ENCODE data around the gene C4B.
"Not testable (repeated sequence)": the region's sequence is repeated elsewhere in the genome, so short reads cannot be mapped to it uniquely, and the experiment has no call there.

C4B gene

GRCh38 chr6:31981744-31982143 lies 32.9 kb upstream of the C4B start, which contains the start of gene C4A:
Gene C4A (plus strand): TSS chr6:31982057. CDS start chr6:31982108, 51 bp downstream.
- DNase-seq: not testable (repeated sequence)

DNA sequence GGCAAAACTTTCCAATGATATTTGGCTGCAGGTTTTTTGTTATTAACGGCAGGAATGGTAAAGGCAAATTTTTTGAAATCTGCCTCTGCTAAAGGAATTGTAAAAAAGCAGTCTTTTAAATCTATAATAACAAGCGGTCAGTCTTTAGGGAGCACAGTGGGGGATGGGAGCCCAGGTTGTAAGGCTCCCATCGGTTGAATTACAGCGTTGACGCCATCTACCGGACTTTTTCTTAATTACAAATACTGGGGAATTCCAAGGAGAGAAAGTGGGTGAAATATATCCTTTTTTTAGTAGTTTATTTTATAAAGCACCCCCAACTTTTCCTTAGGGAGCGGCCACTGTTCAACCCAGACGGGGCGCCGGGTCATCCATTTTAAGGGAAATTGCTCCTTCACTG lies 25.2 kb upstream of the C4B start:
- not testable (repeated sequence) for DNase-seq

DNA sequence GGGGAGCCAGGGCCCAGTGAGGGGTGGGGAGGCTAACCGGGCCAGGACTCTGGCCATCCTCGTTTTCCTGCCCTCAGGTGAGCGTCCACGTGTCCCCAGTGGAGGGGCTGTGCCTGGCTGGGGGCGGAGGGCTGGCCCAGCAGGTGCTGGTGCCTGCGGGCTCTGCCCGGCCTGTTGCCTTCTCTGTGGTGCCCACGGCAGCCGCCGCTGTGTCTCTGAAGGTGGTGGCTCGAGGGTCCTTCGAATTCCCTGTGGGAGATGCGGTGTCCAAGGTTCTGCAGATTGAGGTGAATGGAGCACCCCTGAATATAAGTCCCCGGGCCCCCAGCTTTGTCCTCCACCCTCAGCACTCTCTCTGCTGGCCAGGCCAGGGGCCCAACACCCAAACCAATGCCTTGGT lies 20.2 kb upstream of the C4B start:
- DNase-seq: not testable (repeated sequence)

- not testable (repeated sequence) for DNase-seq
These were observed 18.2 kb upstream of the C4B start for GRCh38 chr6:31996385-31996784.

GRCh38 chr6:32002546-32003268 lies 11.9 kb upstream of the C4B start:
- DNase-seq: not testable (repeated sequence)

DNA sequence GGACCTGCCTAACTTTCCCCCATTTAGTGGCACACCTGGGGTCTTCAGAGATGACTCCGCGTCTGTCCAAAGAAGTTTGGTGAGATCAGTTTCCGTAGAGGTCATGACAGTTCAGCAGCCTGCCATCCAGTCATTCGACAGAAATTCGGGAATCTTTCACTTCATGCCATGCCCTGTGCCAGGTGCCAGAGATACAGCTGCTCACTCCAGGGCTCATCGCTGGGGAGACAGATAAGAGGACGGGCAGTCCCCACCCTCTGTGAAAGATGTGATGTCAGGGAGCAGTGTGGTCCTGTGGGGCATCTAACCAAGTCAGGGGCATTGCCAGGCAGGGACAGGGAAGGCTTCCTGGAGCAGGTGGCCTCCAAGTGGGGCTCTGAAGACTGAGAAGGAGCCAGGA lies 11.3 kb upstream of the C4B start:
- not testable (repeated sequence) for DNase-seq

- DNase-seq: not testable (repeated sequence)
These were observed 10.2 kb upstream of the C4B start for GRCh38 chr6:32004393-32004792.

DNA sequence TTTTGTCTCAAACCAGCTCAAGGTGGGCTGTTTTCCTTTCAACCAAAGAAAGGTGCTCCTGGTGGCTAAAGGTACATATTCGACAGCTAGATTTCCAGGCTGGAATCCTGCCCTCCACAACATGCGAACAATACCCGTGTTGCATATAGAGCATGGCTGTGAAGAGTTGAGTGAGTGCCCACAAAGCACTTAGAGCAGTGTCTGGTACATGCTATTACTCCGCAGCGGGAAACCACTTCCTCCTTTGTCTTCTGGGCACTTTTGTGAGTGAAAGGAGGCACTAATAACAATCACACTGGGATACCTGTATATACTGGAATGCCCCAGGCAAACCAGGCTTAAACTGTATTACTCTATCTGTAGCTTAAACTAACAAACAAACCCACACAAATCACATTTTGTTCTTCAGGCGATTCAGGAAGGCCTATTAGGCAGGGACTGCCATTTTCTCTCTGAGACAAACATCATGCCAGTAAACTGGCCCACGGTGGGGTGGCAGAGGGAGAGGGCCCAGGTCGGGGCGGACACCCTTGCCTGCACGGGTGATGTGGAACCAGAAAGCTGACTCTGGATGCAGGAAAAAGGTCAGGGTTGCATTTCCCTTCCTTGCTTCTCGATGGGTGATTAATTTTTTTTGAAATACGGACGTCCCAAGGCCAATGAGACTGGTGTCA lies 9.6 kb upstream of the C4B start:
- DNase-seq: not testable (repeated sequence)

DNA sequence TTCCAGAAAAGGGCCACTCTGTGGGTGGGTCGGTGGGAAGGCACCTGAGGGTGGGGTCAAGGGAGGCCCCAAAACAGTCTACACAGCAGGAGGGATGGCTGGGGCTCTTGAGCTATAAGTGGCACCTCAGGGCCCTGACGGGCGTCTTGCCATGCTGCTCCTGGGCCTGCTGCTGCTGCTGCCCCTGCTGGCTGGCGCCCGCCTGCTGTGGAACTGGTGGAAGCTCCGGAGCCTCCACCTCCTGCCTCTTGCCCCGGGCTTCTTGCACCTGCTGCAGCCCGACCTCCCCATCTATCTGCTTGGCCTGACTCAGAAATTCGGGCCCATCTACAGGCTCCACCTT lies 9.1 kb upstream of the C4B start:
- not testable (repeated sequence) for DNase-seq

- DNase-seq: not testable (repeated sequence)
These were observed 8.5 kb upstream of the C4B start for GRCh38 chr6:32005991-32006529.

- DNase-seq: not testable (repeated sequence)
These were observed 7.5 kb upstream of the C4B start for GRCh38 chr6:32007086-32007485.

- not testable (repeated sequence) for DNase-seq
These were observed 6.6 kb upstream of the C4B start for GRCh38 chr6:32008037-32008436.

DNA sequence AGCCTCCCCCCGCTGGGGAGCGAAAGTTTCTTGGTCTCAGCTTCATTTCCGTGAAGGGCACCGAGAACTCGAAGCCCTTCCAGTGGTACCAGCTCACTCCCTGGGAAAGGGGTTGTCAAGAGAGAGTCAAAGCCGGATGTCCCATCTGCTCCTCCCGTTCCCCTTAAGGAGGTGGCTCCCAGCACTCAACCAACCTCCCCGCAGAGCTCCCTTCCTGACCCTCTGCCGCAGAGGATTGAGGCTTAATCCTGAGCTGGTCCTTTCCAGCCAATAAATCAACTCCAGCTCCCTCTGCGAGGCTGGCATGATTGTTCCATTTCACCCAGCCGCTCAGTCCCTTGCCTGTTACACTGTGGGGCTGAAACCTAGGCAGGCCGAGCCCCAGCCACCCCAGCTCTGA lies 6.0 kb upstream of the C4B start:
- not testable (repeated sequence) for DNase-seq

DNA sequence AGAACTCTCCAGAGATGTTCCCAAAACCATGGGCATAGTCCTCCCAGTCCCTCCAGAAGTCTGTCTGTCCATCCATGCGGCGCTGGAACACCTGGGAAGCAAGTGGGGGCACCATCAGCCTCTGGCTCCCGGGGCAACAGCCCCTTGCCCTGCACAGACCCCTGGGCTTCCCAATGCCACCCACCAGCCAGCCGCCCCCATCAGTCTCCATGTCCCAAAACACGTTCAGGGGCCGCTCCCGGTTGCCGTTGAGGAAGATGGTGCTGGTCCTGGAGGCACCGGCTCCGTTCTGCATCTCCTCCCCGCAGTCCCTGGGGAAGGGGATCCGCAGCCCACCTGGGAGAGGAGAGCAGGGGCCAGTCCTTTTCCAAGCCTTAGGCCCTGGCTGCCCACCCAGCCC lies 5.1 kb upstream of the C4B start:
- not testable (repeated sequence) for DNase-seq

DNA sequence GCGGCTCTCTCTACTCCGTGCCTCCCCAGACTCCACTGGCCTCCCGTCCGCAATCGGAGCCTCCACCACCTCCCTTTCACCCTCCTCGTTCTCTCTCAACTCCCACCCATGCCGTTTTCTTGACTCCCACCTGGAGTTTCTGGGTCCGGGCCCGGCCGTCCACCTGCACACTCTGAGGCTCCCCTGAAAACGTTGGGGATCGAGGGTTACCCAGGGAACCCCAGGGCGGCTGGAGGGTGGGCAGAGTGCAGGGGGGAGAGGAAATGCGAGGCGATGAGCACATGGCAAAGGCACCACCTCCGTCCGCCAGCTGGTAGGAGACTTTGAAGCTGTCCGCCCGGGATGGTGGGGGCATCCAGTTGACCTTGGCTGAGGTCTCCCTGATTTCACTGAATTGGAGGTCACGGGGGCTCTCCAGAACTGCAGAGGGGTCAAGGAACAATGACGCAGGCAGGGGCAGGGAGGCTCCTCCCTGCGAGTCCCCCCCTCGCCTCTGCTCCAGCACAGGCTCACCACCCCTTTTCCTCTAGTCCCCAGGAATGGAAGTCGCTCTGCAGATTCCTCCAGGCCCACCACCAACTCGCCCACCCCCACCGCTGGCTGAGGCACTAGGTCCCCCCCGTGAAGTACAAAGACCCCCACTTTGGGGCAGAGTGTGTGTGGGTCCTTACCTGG lies 3.6 kb upstream of the C4B start:
- not testable (repeated sequence) for DNase-seq

DNA sequence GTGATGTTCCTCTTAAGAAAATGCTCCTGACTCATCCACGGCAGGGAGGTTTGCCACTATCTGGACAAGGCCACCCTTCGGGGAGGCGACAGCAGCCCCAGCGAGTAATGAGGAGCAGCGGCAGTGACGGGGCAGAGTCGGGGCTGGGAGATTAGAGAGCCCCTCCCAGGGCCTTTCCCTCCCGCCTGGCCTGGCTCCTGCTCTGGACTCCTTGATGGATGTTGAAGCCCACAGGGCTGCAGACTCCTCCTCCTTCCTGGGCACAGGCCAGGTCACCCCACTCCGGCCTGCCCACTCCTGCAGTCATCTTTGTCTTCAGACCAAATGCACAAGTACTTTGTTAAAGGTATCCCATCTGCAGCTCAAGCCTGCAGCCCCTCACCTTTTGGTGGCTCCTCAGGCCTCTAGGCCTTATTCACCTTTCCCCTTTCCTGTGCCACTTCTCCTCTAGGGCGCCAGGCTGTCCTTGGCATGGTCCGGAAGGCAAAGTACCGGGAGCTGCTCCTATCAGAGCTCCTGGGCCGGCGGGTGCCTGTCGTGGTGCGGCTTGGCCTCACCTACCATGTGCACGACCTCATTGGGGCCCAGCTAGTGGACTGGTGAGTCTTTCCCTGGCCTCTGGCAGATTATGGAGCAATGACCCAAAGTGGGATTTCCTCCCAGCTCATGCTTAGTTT lies 1.5 kb upstream of the C4B start:
- not testable (repeated sequence) for DNase-seq

DNA sequence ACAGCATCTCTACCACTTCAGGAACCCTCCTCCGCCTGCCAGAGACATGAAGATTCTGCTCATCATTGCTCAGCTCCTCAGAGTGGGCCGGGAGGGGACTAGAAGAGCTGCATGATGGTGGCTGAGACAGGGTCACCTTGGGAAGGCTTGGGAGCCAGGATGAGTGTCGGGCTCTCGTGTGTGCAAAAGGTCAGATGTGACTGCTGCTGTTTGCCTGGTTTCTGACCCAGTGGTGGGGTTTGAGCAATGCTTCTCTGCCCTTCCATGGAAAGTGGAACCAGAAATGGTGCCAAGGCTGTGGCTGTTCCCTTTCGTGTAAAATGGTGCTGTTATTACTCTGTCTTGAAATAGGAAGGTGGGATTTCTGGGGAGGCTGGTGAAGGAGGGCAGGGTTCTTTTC lies 857 bp upstream of the C4B start:
- DNase-seq: not testable (repeated sequence)

DNA sequence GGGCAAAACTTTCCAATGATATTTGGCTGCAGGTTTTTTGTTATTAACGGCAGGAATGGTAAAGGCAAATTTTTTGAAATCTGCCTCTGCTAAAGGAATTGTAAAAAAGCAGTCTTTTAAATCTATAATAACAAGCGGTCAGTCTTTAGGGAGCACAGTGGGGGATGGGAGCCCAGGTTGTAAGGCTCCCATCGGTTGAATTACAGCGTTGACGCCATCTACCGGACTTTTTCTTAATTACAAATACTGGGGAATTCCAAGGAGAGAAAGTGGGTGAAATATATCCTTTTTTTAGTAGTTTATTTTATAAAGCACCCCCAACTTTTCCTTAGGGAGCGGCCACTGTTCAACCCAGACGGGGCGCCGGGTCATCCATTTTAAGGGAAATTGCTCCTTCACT lies 7.5 kb downstream of the C4B start:
- not testable (repeated sequence) for DNase-seq

- DNase-seq: not testable (repeated sequence)
These were observed 14.0 kb downstream of the C4B start for GRCh38 chr6:32028631-32029030.

- DNase-seq: not testable (repeated sequence)
These were observed 15.0 kb downstream of the C4B start for GRCh38 chr6:32029553-32029952.

GRCh38 chr6:32035283-32036013 lies 20.9 kb downstream of the C4B start:
- not testable (repeated sequence) for DNase-seq

DNA sequence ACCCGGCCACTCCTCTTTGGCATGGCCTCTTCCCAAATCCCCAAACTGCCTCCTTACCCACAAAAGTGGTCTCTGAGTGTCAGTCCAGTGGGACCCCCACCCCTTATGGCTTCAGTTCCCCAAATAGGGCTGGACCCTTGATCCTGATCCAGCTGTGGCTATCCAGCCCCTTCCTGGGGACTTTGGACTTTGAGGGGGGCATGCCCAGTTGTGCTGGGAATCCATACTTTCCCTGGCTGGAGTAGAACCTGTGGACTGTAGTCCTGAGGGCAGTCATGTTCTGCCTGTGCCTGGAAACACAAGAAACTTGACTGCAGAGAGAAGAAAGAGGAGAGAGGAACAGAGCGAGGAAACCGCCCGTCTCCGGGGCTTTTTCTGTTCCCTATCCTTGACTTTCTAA lies 22.5 kb downstream of the C4B start:
- DNase-seq: not testable (repeated sequence)
